HepG2 (cell line): ENCODE results near the gene PIK3C2B. TPM values are rescaled to one million over a fixed set of nuclear protein-coding genes. Genes with fewer than 3 reads are reported as not detected.

ENCODE experiments used
- BHLHE40 ChIP-seq: IDR thresholded peaks from 2 replicates; pipeline ENCODE4 v1.6.1; 2011; ENCODE audit warnings: low read length, improper control_type of control experiment
- CC2D1A ChIP-seq: sonication (generic); formaldehyde crosslinking; IDR thresholded peaks from 2 replicates; pipeline ENCODE4 v1.8.1; 2023; ENCODE audit warnings: mild to moderate bottlenecking, missing genetic modification reagents
- KDM2A ChIP-seq: sonication (generic); formaldehyde crosslinking; IDR thresholded peaks from 2 replicates; pipeline ENCODE4 v1.4.0; 2020; ENCODE audit warnings: low read depth, missing genetic modification reagents, borderline replicate concordance
- MYNN ChIP-seq: sonication (generic); formaldehyde crosslinking; IDR thresholded peaks from 2 replicates; pipeline ENCODE4 v1.4.0; 2020; ENCODE audit warnings: mild to moderate bottlenecking, low read depth, missing genetic modification reagents
- NCOR1 ChIP-seq: fragments of 200-600 bp; sonication (generic); IDR thresholded peaks from 2 replicates; pipeline ENCODE4 v1.7.0; 2017; ENCODE audit warnings: antibody characterized with exemption, low read length, borderline replicate concordance
- REL ChIP-seq: sonication (generic); formaldehyde crosslinking; conservative IDR thresholded peaks from 2 replicates; pipeline ENCODE4 v1.8.0; 2022; ENCODE audit warnings: mild to moderate bottlenecking, missing genetic modification reagents, moderate library complexity
- TCF7L2 ChIP-seq: IDR thresholded peaks from 2 replicates; pipeline ENCODE4 v1.6.1; 2011; ENCODE audit warnings: mild to moderate bottlenecking, low read depth, low read length, moderate library complexity
- TEAD3 ChIP-seq: optimal IDR thresholded peaks from 2 replicates; pipeline ENCODE3; 2016; ENCODE audit warnings: borderline replicate concordance
- ZNF20 ChIP-seq: sonication (generic); formaldehyde crosslinking; IDR thresholded peaks from 2 replicates; pipeline ENCODE4 v1.4.0; 2020; ENCODE audit warnings: mild to moderate bottlenecking, moderate library complexity, missing genetic modification reagents
- ZNF670 ChIP-seq: sonication (generic); formaldehyde crosslinking; IDR thresholded peaks from 2 replicates; pipeline ENCODE4 v1.8.0; 2022; ENCODE audit warnings: mild to moderate bottlenecking, missing genetic modification reagents, borderline replicate concordance
- ZSCAN29 ChIP-seq: sonication (generic); formaldehyde crosslinking; conservative IDR thresholded peaks from 2 replicates; pipeline ENCODE4 v1.4.0; 2020; ENCODE audit warnings: mild to moderate bottlenecking, missing genetic modification reagents
- polyA plus RNA-seq, 8 experiments: library from polyadenylated mRNA; depleted of rRNA in 3 of 8; stranded (reverse) in 7 of 8; unstranded in 1 of 8; fragments of >200 nt; fragmentation: Illumina TruSeq in 4 of 8; extraction: Trizol in 4 of 8; gene quantifications; 2 replicates each; pipeline versions ENCODE4 v1.2.1 to v1.2.3, GENCODE V29; 2011 to 2016; ENCODE audit warnings: low read depth in 4 of 8, missing spikeins in 1 of 8, mixed read lengths in 1 of 8; ENCODE audit not compliant: insufficient read depth in 1 of 8
- total RNA-seq, 5 experiments: library from RNA; depleted of rRNA; stranded (reverse); fragments of >200 nt; fragmentation: Illumina TruSeq; extraction: Trizol; gene quantifications; 2 replicates each; pipeline ENCODE4 v1.2.3, GENCODE V29; 2016; ENCODE audit warnings: low read depth in 1 of 5
- TF ChIP-seq, protein P1 (sequence below): sonication (generic); formaldehyde crosslinking; IDR thresholded peaks from 2 replicates; pipeline ENCODE4 v1.5.1; 2020; ENCODE audit warnings: missing genetic modification reagents, mild to moderate bottlenecking, borderline replicate concordance
- TF ChIP-seq, protein P2 (sequence below): sonication (generic); formaldehyde crosslinking; IDR thresholded peaks from 2 replicates; pipeline ENCODE4 v1.9.0; 2021; ENCODE audit warnings: missing genetic modification reagents, borderline replicate concordance
- TF ChIP-seq, protein P3 (sequence below): fragments of 450-650 bp; IDR thresholded peaks from 2 replicates; pipeline ENCODE4 v1.6.1; 2017
- TF ChIP-seq, protein P4 (sequence below): sonication (generic); formaldehyde crosslinking; IDR thresholded peaks from 2 replicates; pipeline ENCODE4 v1.5.0; 2020; ENCODE audit warnings: mild to moderate bottlenecking, missing genetic modification reagents
- TF ChIP-seq, protein P5 (sequence below): IDR thresholded peaks from 2 replicates; pipeline ENCODE4 v1.6.1; 2016; ENCODE audit warnings: mild to moderate bottlenecking, missing biosample characterization, missing genetic modification reagents
- TF ChIP-seq, protein P6 (sequence below): sonication (generic); formaldehyde crosslinking; IDR thresholded peaks from 2 replicates; pipeline ENCODE4 v1.4.0; 2020; ENCODE audit warnings: mild to moderate bottlenecking, missing genetic modification reagents
- TF ChIP-seq, protein P7 (sequence below): sonication (generic); formaldehyde crosslinking; IDR thresholded peaks from 2 replicates; pipeline ENCODE4 v1.8.1; 2023; ENCODE audit warnings: mild to moderate bottlenecking, moderate library complexity, missing genetic modification reagents

Gene PIK3C2B
- total and polyA plus RNA-seq, 2 of the 13 experiments (the other 11 are each of a cell fraction or from before 2014, with no cell fraction given): 3.4 to 4.5 TPM

DNA sequence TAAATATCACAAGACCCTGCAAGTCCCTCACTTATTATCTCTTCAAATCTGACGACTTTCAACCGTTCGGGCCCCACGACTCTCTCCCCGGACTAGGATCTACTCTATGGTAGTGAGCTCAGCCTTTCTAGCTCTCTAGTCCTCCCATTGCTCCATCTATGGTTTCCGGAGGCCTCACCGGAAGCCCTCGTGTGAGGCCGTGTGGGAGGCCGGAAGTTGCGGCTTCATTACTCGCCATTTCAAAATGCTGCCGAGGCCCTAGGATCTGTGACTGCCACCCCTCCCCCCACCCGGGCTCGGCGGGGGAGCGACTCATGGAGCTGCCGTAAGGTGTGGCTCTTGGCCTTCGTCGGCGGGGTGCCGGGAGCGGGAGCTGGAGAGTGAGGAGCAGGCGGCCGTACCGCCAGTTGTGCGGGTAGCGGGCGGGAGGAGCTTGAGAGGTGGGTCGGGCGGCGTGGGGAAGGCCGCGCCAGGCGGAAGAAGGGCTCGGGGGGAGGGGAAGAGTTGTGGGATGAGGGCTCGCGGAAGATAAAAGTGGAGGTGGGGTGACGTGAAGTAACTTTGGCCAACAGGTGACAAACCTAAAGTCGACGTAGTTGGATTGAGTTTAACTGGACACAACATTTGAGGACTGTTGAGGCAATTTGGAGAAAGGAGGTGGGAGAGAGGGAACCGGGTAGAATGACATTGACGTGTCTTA, 21.7 kb upstream of the PIK3C2B start, which contains the start of gene MDM4 (continued):
- no peak for TF ChIP-seq ZNF20
- TF ChIP-seq, protein P1, sequence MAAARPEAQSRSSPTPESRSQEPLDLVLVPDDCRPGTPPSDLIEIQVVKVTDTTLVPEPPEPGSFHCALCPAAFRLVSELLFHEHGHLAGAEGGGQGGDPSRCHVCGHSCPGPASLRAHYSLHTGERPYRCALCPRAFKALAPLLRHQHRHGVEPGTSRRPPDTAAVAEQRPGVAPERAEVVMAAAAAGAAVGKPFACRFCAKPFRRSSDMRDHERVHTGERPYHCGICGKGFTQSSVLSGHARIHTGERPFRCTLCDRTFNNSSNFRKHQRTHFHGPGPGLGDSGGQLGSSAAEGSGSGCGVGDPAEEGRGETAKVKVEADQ (CRISPR knock-in tag): peak; percentile 87
- TF ChIP-seq, protein P2, sequence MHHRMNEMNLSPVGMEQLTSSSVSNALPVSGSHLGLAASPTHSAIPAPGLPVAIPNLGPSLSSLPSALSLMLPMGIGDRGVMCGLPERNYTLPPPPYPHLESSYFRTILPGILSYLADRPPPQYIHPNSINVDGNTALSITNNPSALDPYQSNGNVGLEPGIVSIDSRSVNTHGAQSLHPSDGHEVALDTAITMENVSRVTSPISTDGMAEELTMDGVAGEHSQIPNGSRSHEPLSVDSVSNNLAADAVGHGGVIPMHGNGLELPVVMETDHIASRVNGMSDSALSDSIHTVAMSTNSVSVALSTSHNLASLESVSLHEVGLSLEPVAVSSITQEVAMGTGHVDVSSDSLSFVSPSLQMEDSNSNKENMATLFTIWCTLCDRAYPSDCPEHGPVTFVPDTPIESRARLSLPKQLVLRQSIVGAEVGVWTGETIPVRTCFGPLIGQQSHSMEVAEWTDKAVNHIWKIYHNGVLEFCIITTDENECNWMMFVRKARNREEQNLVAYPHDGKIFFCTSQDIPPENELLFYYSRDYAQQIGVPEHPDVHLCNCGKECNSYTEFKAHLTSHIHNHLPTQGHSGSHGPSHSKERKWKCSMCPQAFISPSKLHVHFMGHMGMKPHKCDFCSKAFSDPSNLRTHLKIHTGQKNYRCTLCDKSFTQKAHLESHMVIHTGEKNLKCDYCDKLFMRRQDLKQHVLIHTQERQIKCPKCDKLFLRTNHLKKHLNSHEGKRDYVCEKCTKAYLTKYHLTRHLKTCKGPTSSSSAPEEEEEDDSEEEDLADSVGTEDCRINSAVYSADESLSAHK: no peak
- TF ChIP-seq, protein P3, sequence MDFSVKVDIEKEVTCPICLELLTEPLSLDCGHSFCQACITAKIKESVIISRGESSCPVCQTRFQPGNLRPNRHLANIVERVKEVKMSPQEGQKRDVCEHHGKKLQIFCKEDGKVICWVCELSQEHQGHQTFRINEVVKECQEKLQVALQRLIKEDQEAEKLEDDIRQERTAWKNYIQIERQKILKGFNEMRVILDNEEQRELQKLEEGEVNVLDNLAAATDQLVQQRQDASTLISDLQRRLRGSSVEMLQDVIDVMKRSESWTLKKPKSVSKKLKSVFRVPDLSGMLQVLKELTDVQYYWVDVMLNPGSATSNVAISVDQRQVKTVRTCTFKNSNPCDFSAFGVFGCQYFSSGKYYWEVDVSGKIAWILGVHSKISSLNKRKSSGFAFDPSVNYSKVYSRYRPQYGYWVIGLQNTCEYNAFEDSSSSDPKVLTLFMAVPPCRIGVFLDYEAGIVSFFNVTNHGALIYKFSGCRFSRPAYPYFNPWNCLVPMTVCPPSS: no peak
- TF ChIP-seq NCOR1: peak; percentile 44; the same call in 1 of the 2 replicates
- TF ChIP-seq, protein P4, sequence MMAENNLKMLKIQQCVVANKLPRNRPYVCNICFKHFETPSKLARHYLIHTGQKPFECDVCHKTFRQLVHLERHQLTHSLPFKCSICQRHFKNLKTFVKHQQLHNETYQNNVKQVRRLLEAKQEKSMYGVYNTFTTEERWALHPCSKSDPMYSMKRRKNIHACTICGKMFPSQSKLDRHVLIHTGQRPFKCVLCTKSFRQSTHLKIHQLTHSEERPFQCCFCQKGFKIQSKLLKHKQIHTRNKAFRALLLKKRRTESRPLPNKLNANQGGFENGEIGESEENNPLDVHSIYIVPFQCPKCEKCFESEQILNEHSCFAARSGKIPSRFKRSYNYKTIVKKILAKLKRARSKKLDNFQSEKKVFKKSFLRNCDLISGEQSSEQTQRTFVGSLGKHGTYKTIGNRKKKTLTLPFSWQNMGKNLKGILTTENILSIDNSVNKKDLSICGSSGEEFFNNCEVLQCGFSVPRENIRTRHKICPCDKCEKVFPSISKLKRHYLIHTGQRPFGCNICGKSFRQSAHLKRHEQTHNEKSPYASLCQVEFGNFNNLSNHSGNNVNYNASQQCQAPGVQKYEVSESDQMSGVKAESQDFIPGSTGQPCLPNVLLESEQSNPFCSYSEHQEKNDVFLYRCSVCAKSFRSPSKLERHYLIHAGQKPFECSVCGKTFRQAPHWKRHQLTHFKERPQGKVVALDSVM (CRISPR knock-in tag): peak; percentile 97
- peak; percentile 92 for TF ChIP-seq ZSCAN29
- TF ChIP-seq, protein P5, sequence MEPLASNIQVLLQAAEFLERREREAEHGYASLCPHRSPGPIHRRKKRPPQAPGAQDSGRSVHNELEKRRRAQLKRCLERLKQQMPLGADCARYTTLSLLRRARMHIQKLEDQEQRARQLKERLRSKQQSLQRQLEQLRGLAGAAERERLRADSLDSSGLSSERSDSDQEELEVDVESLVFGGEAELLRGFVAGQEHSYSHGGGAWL (CRISPR knock-in tag): peak; percentile 81
- peak; percentile 89 for TF ChIP-seq KDM2A
- no peak for TF ChIP-seq MYNN (CRISPR knock-in tag)
- TF ChIP-seq, protein P6, sequence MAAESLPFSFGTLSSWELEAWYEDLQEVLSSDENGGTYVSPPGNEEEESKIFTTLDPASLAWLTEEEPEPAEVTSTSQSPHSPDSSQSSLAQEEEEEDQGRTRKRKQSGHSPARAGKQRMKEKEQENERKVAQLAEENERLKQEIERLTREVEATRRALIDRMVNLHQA: no peak
- TF ChIP-seq CC2D1A (CRISPR knock-in tag): 0 out of 2 replicates have a peak, but pooled peaks have one; percentile 26
- TF ChIP-seq TCF7L2: no peak
- TF ChIP-seq TEAD3 (CRISPR knock-in tag): peak; percentile 53
- TF ChIP-seq REL (CRISPR knock-in tag): peak; percentile 74; the same call in 1 of the 2 replicates
- no peak for TF ChIP-seq BHLHE40
- TF ChIP-seq, protein P7, sequence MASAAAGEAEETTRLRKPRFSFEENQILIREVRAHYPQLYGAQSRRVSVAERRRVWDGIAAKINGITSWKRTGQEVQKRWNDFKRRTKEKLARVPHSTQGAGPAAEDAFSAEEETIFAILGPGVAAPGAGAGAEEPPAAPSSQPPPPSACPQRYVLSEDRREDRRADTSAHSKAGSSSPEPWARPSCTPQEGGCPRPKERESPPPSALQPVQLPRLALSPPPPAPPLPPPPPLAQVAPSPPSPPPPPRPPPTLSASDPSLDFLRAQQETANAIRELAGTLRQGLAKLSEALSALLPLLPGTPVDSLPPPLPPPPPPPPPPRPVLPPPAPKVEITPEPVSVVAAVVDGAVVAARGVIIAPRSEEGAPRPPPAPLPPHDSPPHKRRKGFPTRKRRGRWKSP (CRISPR knock-in tag): peak; percentile 74; the same call in 1 of the 2 replicates
- TF ChIP-seq ZNF670 (CRISPR knock-in tag): 0 out of 2 replicates have a peak, but pooled peaks have one; percentile 54
